Mucosa of rectum (tissue), 2 donors: ENCODE results near the gene YAF2.

Experiments used
- H3K27ac ChIP-seq, 2 donors: one replicate each; pipeline ENCODE4 v1.7.0; 2013; ENCODE audit warnings: inconsistent platforms in 2 of 2, low read depth in 2 of 2, low read length in 2 of 2
- H3K27me3 ChIP-seq, 2 donors: one replicate each; pipeline ENCODE4 v1.7.0; 2013; ENCODE audit warnings: low read length in 2 of 2; ENCODE audit not compliant: control insufficient read depth in 2 of 2, insufficient read depth in 2 of 2
- H3K36me3 ChIP-seq, 2 donors: one replicate each; pipeline ENCODE4 v1.7.0; 2013; ENCODE audit warnings: low read length in 2 of 2; ENCODE audit not compliant: control insufficient read depth in 2 of 2, insufficient read depth in 2 of 2
- H3K4me1 ChIP-seq, 2 donors: one replicate each; pipeline ENCODE4 v1.7.0; 2013; ENCODE audit warnings: low read length in 2 of 2, mild to moderate bottlenecking in 1 of 2; ENCODE audit not compliant: control insufficient read depth in 2 of 2, insufficient read depth in 2 of 2
- H3K4me3 ChIP-seq, 2 donors: one replicate each; pipeline ENCODE4 v1.7.0; 2013; ENCODE audit warnings: low read length in 2 of 2
- H3K9ac ChIP-seq, 2 donors: one replicate each; pipeline ENCODE4 v1.7.0; 2013; ENCODE audit warnings: low read length in 2 of 2, low read depth in 1 of 2, mild to moderate bottlenecking in 1 of 2
- H3K9me3 ChIP-seq, 2 donors: one replicate each; pipeline ENCODE4 v1.7.0; 2013; ENCODE audit warnings: low read length in 2 of 2; ENCODE audit not compliant: control insufficient read depth in 2 of 2
- donor health status: healthy.
- donor health status: Normal muscosa, but diverticular disease.

YAF2 gene

GRCh38 chr12:42118136-42118879, 119.7 kb downstream of the YAF2 start:
- H3K4me1 ChIP-seq, result no peaks in the 10 kb centered on the region
- H3K27ac ChIP-seq, result no peak overlapping the region
- no peak overlapping the region for H3K4me3 ChIP-seq
- no peaks in the 10 kb centered on the region for H3K36me3 ChIP-seq
- no peaks in the 10 kb centered on the region for H3K27me3 ChIP-seq
- no peaks in the 10 kb centered on the region for H3K9me3 ChIP-seq
- no peak overlapping the region for H3K9ac ChIP-seq

GRCh38 chr12:42109031-42109430, 129.0 kb downstream of the YAF2 start:
- Histone ChIP-seq H3K4me3 (no peak overlapping the region), H3K9me3 (no peaks in the 10 kb centered on the region), H3K27ac (no peak overlapping the region), H3K27me3 (no peaks in the 10 kb centered on the region), H3K4me1 (no peaks in the 10 kb centered on the region), H3K36me3 (peaks cover 0 to 2% of the 10 kb centered on the region in 2 donors), H3K9ac (no peak overlapping the region)
